Smooth muscle cell (in vitro differentiated cells): Measurements from ENCODE around the gene WWC2. TPM values are rescaled to one million over a fixed set of nuclear protein-coding genes. Genes with fewer than 3 reads are reported as not detected.

ENCODE experiments used
- DNase-seq: peaks from one replicate; lab custom pipeline; 2025; ENCODE audit not compliant: unreplicated experiment; lab: John Stamatoyannopoulos, UW
- H2AFZ ChIP-seq: fragments of 200-600 bp; sonication (generic); 2 replicates; pipeline ENCODE4 v1.6.0; 2016; ENCODE audit warnings: antibody characterized with exemption, low read depth, mild to moderate bottlenecking
- H3F3A ChIP-seq: fragments of 200-600 bp; sonication (generic); 2 replicates; pipeline ENCODE4 v1.6.0; 2017; ENCODE audit warnings: antibody characterized with exemption, low read depth
- H3K27ac ChIP-seq: fragments of 200-600 bp; sonication (generic); 2 replicates; pipeline ENCODE4 v1.5.1; 2016; ENCODE audit warnings: low read depth, mild to moderate bottlenecking
- H3K27me3 ChIP-seq: fragments of 200-600 bp; sonication (generic); 2 replicates; pipeline ENCODE4 v1.6.1; 2016; ENCODE audit warnings: low read depth, mild to moderate bottlenecking
- H3K36me3 ChIP-seq: fragments of 200-600 bp; sonication (generic); 2 replicates; pipeline ENCODE4 v1.5.1; 2016; ENCODE audit warnings: low read depth
- H3K4me1 ChIP-seq: fragments of 200-600 bp; sonication (generic); 2 replicates; pipeline ENCODE4 v1.5.1; 2016; ENCODE audit warnings: low read depth
- H3K4me2 ChIP-seq: fragments of 200-600 bp; sonication (generic); 2 replicates; pipeline ENCODE4 v1.6.0; 2016; ENCODE audit warnings: mild to moderate bottlenecking
- H3K4me3 ChIP-seq: fragments of 200-600 bp; sonication (generic); 2 replicates; pipeline ENCODE4 v1.5.1; 2016; ENCODE audit warnings: mild to moderate bottlenecking
- H3K79me2 ChIP-seq: fragments of 200-600 bp; sonication (generic); 2 replicates; pipeline ENCODE4 v1.6.0; 2016; ENCODE audit warnings: low read depth, mild to moderate bottlenecking
- H3K9ac ChIP-seq: fragments of 200-600 bp; sonication (generic); 2 replicates; pipeline ENCODE4 v1.6.0; 2016; ENCODE audit warnings: low read depth
- H3K9me3 ChIP-seq: fragments of 200-600 bp; sonication (generic); replicated peaks from 2 replicates; pipeline ENCODE4 v1.5.1; 2016; ENCODE audit warnings: low read depth
- H4K20me1 ChIP-seq: fragments of 200-600 bp; sonication (generic); 2 replicates; pipeline ENCODE4 v1.6.0; 2016; ENCODE audit warnings: low read depth
- CTCF ChIP-seq: fragments of 200-600 bp; sonication (generic); IDR thresholded peaks from 2 replicates; pipeline ENCODE4 v1.5.1; 2017; ENCODE audit warnings: borderline replicate concordance, mild to moderate bottlenecking, antibody characterized with exemption; ENCODE audit not compliant: insufficient read depth, poor library complexity, severe bottlenecking
- WGBS: methylation state at CpG from one replicate; pipeline ENCODE4 v1.1.7; 2016; ENCODE audit warnings: low lambda C conversion rate; 5-methylcytosine and 5-hydroxymethylcytosine counted together
- polyA plus RNA-seq: library from polyadenylated mRNA; unstranded; fragments of >200 nt; fragmentation: Nextera tagmentation; extraction: Ambion mirVana; gene quantifications from 2 replicates; pipeline ENCODE4 v1.2.1, GENCODE V29; 2016
- total RNA-seq: library from RNA; depleted of rRNA; stranded (reverse); fragments of >200 nt; gene quantifications from 2 replicates; pipeline ENCODE4 v1.2.3, GENCODE V29; 2014

WWC2 gene
- total and polyA plus RNA-seq, 2 experiments from 2014 or later: 11.2 to 13.5 TPM

- TF ChIP-seq CTCF: no peak
- no peak for DNase-seq
- Histone ChIP-seq H3K4me1 (peaks cover 12% of the 10 kb centered on the region), H3K27me3 (no peaks in the 10 kb centered on the region), H3K36me3 (no peaks in the 10 kb centered on the region), H4K20me1 (no peaks in the 10 kb centered on the region), H3K9ac (no peak overlapping the region), H3K79me2 (no peaks in the 10 kb centered on the region), H3K27ac (no peak overlapping the region), H3K9me3 (no peaks in the 10 kb centered on the region), H3K4me3 (no peak overlapping the region), H2AFZ (no peak overlapping the region), H3F3A (no peaks in the 10 kb centered on the region), H3K4me2 (no peak overlapping the region)
- 78% methylated on average over 11 of the region's 11 CpGs for WGBS
These were observed 233.4 kb downstream of the WWC2 start for GRCh38 chr4:183332447-183332846.

- Histone ChIP-seq H3K4me2 (no peak overlapping the region), H3K79me2 (no peaks in the 10 kb centered on the region), H3K4me1 (peaks cover 12% of the 10 kb centered on the region), H3K9ac (no peak overlapping the region), H4K20me1 (no peaks in the 10 kb centered on the region), H3K9me3 (no peaks in the 10 kb centered on the region), H3K27ac (no peak overlapping the region), H3F3A (no peaks in the 10 kb centered on the region), H3K27me3 (no peaks in the 10 kb centered on the region), H2AFZ (no peak overlapping the region), H3K4me3 (no peak overlapping the region), H3K36me3 (no peaks in the 10 kb centered on the region)
- DNase-seq: no peak
- 95% methylated on average over 9 of the region's 9 CpGs for WGBS
- TF ChIP-seq CTCF: no peak
These were observed 234.1 kb downstream of the WWC2 start for GRCh38 chr4:183333202-183333601.

GRCh38 chr4:183333983-183334382, 234.9 kb downstream of the WWC2 start:
- Histone ChIP-seq H3K9me3 (no peaks in the 10 kb centered on the region), H3K27me3 (no peaks in the 10 kb centered on the region), H3K36me3 (no peaks in the 10 kb centered on the region), H3K9ac (no peak overlapping the region), H3K4me2 (peak overlapping the region; percentile 32), H3K27ac (peak overlapping the region; percentile 47), H3K4me3 (no peak overlapping the region), H3K79me2 (no peaks in the 10 kb centered on the region), H3K4me1 (peaks cover 12% of the 10 kb centered on the region), H3F3A (no peaks in the 10 kb centered on the region), H2AFZ (no peak overlapping the region), H4K20me1 (no peaks in the 10 kb centered on the region)
- TF ChIP-seq CTCF: no peak
- 44% methylated on average over 6 of the region's 6 CpGs for whole genome bisulfite sequencing
- no peak for DNase-seq

GRCh38 chr4:183335369-183335940, 236.4 kb downstream of the WWC2 start:
- Histone ChIP-seq H3K4me1 (peaks cover 12% of the 10 kb centered on the region), H3K27me3 (no peaks in the 10 kb centered on the region), H3K36me3 (no peaks in the 10 kb centered on the region), H3K27ac (peak overlapping the region; percentile 73), H3K79me2 (no peaks in the 10 kb centered on the region), H3K9ac (no peak overlapping the region), H3K4me3 (no peak overlapping the region), H3K9me3 (no peaks in the 10 kb centered on the region), H4K20me1 (no peaks in the 10 kb centered on the region), H3K4me2 (peak overlapping the region; percentile 32), H3F3A (no peaks in the 10 kb centered on the region), H2AFZ (no peak overlapping the region)
- TF ChIP-seq CTCF: no peak
- WGBS: 66% methylated on average over 3 of the region's 3 CpGs
- DNase-seq: no peak
